ENCODE data around the gene RAD51B. TPM values are rescaled to one million over a fixed set of nuclear protein-coding genes. Genes with fewer than 3 reads are reported as not detected.

The RAD51B gene
- total and polyA plus RNA-seq, 2 donors (not counting 1 experiment from before 2014, with no cell fraction given), result 4.6 to 16.3 TPM

GRCh38 chr14:68580096-68580645 lies 760.6 kb downstream of the RAD51B start:
- no peaks in the 10 kb centered on the region for H4K20me1 ChIP-seq (ENCODE audit: control insufficient read depth, extremely low read depth, insufficient read depth, low read length)
- H3K36me3 ChIP-seq (ENCODE audit: control insufficient read depth, insufficient read depth, low read length), result no peaks in the 10 kb centered on the region
- H3K27me3 ChIP-seq (ENCODE audit: control insufficient read depth, insufficient read depth, low read length), result no peaks in the 10 kb centered on the region
- no peak overlapping the region for H2AFZ ChIP-seq (ENCODE audit: low read length)
- H3K79me2 ChIP-seq (ENCODE audit: control insufficient read depth, insufficient read depth, low read length), result no peaks in the 10 kb centered on the region
- H3K9me3 ChIP-seq (ENCODE audit: control insufficient read depth, insufficient read depth, low read depth, low read length), result no peaks in the 10 kb centered on the region
- no peak overlapping the region for H3K27ac ChIP-seq (ENCODE audit: insufficient read depth, low read length)
- H3K4me2 ChIP-seq (ENCODE audit: extremely low read depth, insufficient read depth, low read length), result no peak overlapping the region
- H3K4me3 ChIP-seq (replicated peaks in 1 of 4; ENCODE audit: control extremely low read depth in 1 of 4, insufficient read depth in 1 of 4, low read depth in 3 of 4, low read length in 4 of 4), result no peak overlapping the region
- no peak overlapping the region for H3K9ac ChIP-seq (ENCODE audit: insufficient read depth, low read length)
- TF ChIP-seq CTCF (conservative IDR thresholded peaks at IDR 0.05 in 1 of 2, IDR thresholded peaks at IDR 0.05 in 1 of 2; ENCODE audit: low read depth in 1 of 2, low read length in 2 of 2), result no peak
- no peak for TF ChIP-seq EZH2 (IDR thresholded peaks at IDR 0.05; ENCODE audit: low read length, missing control alignments)
- no peak for DNase-seq (ENCODE audit: low read depth in 2 of 2)
- peaks cover 33% of the 10 kb centered on the region for H3K4me1 ChIP-seq (ENCODE audit: control insufficient read depth, extremely low read depth, insufficient read depth, low read length)

GRCh38 chr14:68580671-68581070 lies 761.1 kb downstream of the RAD51B start:
- H2AFZ ChIP-seq (ENCODE audit: low read length), result no peak overlapping the region
- H3K27ac ChIP-seq (ENCODE audit: insufficient read depth, low read length), result no peak overlapping the region
- H3K4me3 ChIP-seq (replicated peaks in 1 of 4; ENCODE audit: control extremely low read depth in 1 of 4, insufficient read depth in 1 of 4, low read depth in 3 of 4, low read length in 4 of 4), result no peak overlapping the region
- peaks cover 29% of the 10 kb centered on the region for H3K4me1 ChIP-seq (ENCODE audit: control insufficient read depth, extremely low read depth, insufficient read depth, low read length)
- no peaks in the 10 kb centered on the region for H4K20me1 ChIP-seq (ENCODE audit: control insufficient read depth, extremely low read depth, insufficient read depth, low read length)
- no peak for TF ChIP-seq EZH2 (IDR thresholded peaks at IDR 0.05; ENCODE audit: low read length, missing control alignments)
- TF ChIP-seq CTCF (conservative IDR thresholded peaks at IDR 0.05 in 1 of 2, IDR thresholded peaks at IDR 0.05 in 1 of 2; ENCODE audit: low read depth in 1 of 2, low read length in 2 of 2), result no peak
- H3K79me2 ChIP-seq (ENCODE audit: control insufficient read depth, insufficient read depth, low read length), result no peaks in the 10 kb centered on the region
- H3K27me3 ChIP-seq (ENCODE audit: control insufficient read depth, insufficient read depth, low read length), result no peaks in the 10 kb centered on the region
- no peaks in the 10 kb centered on the region for H3K9me3 ChIP-seq (ENCODE audit: control insufficient read depth, insufficient read depth, low read depth, low read length)
- no peak overlapping the region for H3K4me2 ChIP-seq (ENCODE audit: extremely low read depth, insufficient read depth, low read length)
- no peak overlapping the region for H3K9ac ChIP-seq (ENCODE audit: insufficient read depth, low read length)
- no peaks in the 10 kb centered on the region for H3K36me3 ChIP-seq (ENCODE audit: control insufficient read depth, insufficient read depth, low read length)
- no peak for DNase-seq (ENCODE audit: low read depth in 2 of 2)

- no peaks in the 10 kb centered on the region for H3K27me3 ChIP-seq (ENCODE audit: control insufficient read depth, insufficient read depth, low read length)
- H3K4me3 ChIP-seq (replicated peaks in 1 of 4; ENCODE audit: control extremely low read depth in 1 of 4, insufficient read depth in 1 of 4, low read depth in 3 of 4, low read length in 4 of 4), result no peak overlapping the region
- H2AFZ ChIP-seq (ENCODE audit: low read length), result no peak overlapping the region
- no peak overlapping the region for H3K9ac ChIP-seq (ENCODE audit: insufficient read depth, low read length)
- H3K36me3 ChIP-seq (ENCODE audit: control insufficient read depth, insufficient read depth, low read length), result no peaks in the 10 kb centered on the region
- no peak overlapping the region for H3K27ac ChIP-seq (ENCODE audit: insufficient read depth, low read length)
- no peak for DNase-seq (ENCODE audit: low read depth in 2 of 2)
- no peak overlapping the region for H3K4me2 ChIP-seq (ENCODE audit: extremely low read depth, insufficient read depth, low read length)
- H3K79me2 ChIP-seq (ENCODE audit: control insufficient read depth, insufficient read depth, low read length), result no peaks in the 10 kb centered on the region
- H4K20me1 ChIP-seq (ENCODE audit: control insufficient read depth, extremely low read depth, insufficient read depth, low read length), result no peaks in the 10 kb centered on the region
- H3K4me1 ChIP-seq (ENCODE audit: control insufficient read depth, extremely low read depth, insufficient read depth, low read length), result peaks cover 10% of the 10 kb centered on the region
- TF ChIP-seq CTCF (conservative IDR thresholded peaks at IDR 0.05 in 1 of 2, IDR thresholded peaks at IDR 0.05 in 1 of 2; ENCODE audit: low read depth in 1 of 2, low read length in 2 of 2) (no peak), EZH2 (IDR thresholded peaks at IDR 0.05; ENCODE audit: low read length, missing control alignments) (no peak)
- H3K9me3 ChIP-seq (ENCODE audit: control insufficient read depth, insufficient read depth, low read depth, low read length), result no peaks in the 10 kb centered on the region
Measured at GRCh38 chr14:68583548-68584280, 764.1 kb downstream of the RAD51B start.
